Frontal cortex (tissue), 4 donors: ENCODE results near the gene EXOC4. TPM values are rescaled to one million over a fixed set of nuclear protein-coding genes. Genes with fewer than 3 reads are reported as not detected.
A peak's percentile ranks its signal among the peaks of the same experiment; 100 is the strongest.
"Not testable (repeated sequence)": the region's sequence is repeated elsewhere in the genome, so short reads cannot be mapped to it uniquely, and the experiment has no call there.

Experiments used
- DNase-seq, 2 donors: peaks; one replicate each; pipeline ENCODE4 v3.0.0; 2012; ENCODE audit warnings: low spot score in 2 of 2
- FAIRE-seq: peaks from 2 replicates; lab custom pipeline; 2012; peaks lifted over from hg19 to GRCh38; lab: Jason Lieb, UNC
- total RNA-seq: library from RNA; depleted of rRNA; stranded (reverse); fragments of >200 nt; gene quantifications from one replicate; pipeline ENCODE4 v1.2.3, GENCODE V29; 2014
- donor health status: control.
- donor health status: control.
- donor health status: control.

EXOC4 gene
- total RNA-seq, 1 donor from 2014 or later: 286 TPM

GRCh38 chr7:133274265-133274664 is 21.4 kb downstream of the EXOC4 start:
- DNase-seq (no peak), FAIRE-seq (no peak)

DNA sequence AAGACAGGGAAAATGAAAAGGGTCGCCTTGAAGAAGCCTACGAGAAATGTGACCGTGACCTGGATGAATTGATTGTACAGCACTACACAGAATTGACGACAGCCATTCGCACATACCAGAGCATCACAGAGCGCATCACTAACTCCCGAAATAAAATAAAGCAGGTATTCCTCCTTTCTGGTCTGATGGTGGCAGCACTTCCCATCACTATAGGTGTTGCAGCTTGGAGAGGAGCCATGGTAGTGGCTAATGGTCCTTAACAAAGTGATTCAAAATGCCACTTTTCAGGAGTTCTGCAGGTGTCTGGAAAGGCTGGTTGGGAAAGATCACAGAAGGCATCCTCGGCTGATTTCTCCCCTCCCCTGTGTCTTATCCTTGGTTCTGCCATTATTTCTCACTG is 22.1 kb downstream of the EXOC4 start:
- FAIRE-seq: no peak

DNA sequence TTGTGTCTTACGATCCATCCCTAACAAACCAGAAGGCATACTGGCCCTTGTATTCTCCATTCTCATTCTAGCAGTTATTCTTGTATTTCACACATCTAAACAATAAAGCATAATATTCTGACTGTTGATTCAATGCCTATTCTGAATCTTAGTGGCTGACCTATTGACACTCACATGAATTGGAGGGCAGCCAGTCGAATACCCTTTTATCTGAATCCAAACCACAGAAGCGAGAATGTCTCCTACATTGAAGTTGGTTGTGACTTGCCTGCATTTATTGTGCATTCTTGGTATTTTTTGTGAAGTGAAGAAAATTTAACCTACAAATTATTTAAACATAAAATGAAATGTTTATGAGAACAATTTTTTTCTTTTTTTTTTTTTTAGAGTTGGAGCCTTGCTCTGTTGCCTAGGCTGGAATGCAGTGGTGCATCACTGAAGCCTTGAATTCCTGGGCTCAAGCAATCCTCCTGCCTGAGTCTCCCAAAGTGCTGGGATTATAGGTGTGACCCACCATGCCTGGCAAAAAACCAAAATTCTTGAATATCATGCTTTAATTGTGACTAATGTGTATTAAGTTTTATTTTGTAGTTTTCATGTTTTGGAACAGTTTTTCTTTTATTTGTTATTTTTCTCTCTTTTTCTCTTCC is 22.7 kb downstream of the EXOC4 start:
- DNase-seq (no peak), FAIRE-seq (no peak)

More for the DNA sequence above, 22.1 kb downstream of the EXOC4 start:
- DNase-seq: no peak

- FAIRE-seq: not testable (repeated sequence)
Observed at GRCh38 chr7:133278975-133279374, 26.1 kb downstream of the EXOC4 start.

DNA sequence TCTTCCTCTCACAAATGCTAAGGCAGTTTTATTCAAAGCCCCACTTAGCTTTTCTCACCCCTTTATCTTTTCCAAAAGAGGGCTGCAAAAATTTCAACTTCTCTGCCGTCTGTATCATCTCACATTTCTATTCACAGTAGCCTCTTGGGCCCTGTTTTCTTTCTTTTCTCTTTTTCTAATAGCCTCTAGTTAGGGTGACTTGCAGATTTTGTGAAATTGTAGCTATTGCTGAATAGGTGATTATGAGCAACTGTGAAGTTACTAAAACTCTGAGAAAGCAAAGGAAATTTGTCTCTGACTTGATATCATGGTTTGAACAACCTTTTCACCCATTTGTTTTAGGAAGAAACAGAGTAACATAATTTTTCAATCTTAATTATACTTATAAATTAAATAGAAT is 29.2 kb downstream of the EXOC4 start:
- no peak for DNase-seq
- no peak for FAIRE-seq

More at GRCh38 chr7:133278975-133279374, 26.1 kb downstream of the EXOC4 start:
- not testable (repeated sequence) for DNase-seq

DNA sequence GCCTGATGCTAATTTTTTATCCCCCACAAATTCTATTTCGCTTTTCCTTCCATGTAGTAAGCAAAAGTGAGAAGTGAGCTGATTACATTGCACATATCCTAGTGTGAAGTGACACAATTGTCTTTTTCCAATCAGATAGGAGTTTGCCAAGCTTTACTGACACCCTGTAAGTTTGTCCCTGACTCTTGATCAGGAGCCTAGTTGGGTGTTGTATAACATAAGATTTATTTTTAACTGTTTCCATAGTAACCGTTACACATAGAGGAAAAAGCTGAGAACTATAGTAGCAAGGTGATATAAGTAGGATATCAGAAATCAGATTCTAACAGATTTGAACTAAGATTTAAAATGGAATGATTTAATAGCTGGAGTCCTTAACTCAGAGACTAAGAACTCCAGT is 31.2 kb downstream of the EXOC4 start:
- no peak for FAIRE-seq
- peak in 1 of 2 donors; percentile 15 for DNase-seq

DNA sequence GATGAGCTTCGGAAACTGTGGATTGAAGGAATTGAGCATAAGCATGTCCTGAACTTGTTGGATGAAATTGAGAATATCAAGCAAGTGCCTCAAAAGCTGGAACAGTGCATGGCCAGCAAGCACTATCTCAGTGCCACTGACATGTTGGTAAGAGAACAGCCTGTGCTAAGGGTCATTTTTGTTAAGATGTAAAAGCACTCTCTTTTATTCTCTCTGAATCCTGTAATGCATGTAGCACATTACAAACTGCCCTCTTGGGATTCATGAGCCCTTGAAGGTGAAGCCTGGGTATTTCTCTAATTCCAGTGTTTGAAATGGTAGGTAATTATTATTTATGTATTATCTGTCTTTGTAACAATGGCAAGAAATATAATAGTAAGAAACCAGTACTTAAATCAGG is 36.1 kb downstream of the EXOC4 start:
- FAIRE-seq (no peak), DNase-seq (no peak)

GRCh38 chr7:133290041-133290440 is 37.2 kb downstream of the EXOC4 start:
- DNase-seq (no peak), FAIRE-seq (no peak)

DNA sequence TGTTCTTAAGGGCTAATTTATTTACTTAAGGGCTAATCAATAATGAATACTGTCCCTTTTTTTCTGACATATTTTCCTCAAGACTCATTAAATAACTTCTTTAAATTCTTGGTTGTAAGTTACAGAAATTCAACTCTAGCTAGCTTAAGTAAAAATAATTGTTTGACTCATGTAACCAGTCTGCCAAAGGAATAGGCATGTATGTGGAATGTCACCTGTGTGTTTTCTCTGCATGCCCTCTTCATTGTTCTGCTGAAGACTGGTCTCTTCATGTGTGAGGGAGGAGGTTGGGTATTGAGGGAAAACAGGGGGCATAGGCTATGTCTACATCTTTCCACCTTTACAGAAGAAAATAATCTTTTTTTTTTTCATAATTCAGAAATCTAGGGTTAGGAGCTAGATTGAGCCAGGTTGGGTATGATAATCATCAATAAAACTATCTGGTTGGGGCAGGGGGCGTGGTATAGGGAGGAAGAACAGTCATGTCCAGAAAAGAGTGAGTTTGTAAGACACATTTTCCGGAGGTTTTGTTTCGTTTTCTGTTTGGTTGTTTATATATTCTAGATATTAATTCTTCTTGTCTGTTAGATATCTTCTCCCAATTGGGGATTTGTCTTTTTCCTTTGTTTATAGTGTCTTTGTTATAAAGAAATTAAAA is 37.9 kb downstream of the EXOC4 start:
- FAIRE-seq: no peak
- no peak for DNase-seq

DNA sequence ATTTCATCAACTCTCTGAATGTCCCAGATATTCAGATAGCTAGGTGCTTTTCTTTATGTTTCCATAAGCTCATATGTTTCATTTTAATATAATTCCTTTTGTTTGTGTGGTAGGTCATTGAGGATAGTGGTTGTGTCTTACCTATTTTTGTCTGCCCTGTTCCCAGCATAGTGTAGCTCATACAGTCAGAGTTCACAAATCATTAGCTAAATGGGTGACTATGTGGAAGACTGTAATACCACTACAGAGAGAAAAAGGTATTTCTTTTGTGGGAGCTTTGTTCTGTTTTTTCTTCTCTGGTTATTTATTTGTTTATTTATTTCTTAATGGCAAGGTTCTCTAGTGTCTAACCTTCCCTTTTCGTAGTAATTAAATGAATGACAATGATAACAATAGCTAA is 39.8 kb downstream of the EXOC4 start:
- DNase-seq (no peak), FAIRE-seq (no peak)

GRCh38 chr7:133293384-133294160 is 40.7 kb downstream of the EXOC4 start:
- FAIRE-seq: no peak
- no peak for DNase-seq

- FAIRE-seq (no peak), DNase-seq (no peak)
Observed at GRCh38 chr7:133294234-133294633, 41.4 kb downstream of the EXOC4 start.

DNA sequence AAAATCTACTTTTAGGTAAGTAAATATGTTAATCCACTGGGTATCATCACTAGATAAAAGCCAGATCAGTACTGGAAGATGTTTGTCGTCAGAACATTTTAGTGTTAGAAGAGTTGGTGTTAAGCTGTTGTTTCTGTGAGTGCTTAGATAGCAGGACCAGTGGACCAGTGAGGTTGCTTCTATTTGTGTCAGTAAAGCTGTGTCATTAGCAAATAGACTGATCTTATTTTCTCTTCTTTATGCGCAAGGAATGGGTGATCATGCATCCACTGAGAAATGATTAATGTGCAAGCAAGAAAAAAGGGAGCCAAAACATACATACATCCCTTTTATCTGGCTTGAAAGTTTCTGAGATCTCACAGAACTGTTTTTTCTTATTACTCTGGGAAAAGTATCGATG is 42.6 kb downstream of the EXOC4 start:
- FAIRE-seq (no peak), DNase-seq (no peak)

- DNase-seq (no peak), FAIRE-seq (no peak)
Observed at GRCh38 chr7:133297093-133297492, 44.2 kb downstream of the EXOC4 start.

DNA sequence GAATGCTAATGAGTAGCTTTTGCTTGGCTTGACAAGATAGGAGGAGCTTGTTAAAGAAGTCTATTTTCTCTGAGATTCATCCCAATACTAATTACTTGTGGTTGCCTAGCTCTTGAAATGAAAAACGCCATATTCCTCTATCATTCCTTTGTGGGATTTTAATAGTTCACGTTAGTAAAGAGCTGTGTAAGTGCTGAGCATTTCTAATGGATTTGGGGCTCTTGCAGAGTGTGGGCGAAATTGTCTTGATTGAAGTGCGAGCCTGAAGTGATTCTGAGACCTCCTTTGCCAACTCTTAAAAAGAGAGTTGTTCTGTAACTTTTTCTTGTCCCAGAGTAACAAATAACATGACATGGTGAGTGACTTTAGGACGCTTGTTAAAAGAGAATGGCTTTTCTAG is 45.2 kb downstream of the EXOC4 start:
- no peak for DNase-seq
- no peak for FAIRE-seq

DNA sequence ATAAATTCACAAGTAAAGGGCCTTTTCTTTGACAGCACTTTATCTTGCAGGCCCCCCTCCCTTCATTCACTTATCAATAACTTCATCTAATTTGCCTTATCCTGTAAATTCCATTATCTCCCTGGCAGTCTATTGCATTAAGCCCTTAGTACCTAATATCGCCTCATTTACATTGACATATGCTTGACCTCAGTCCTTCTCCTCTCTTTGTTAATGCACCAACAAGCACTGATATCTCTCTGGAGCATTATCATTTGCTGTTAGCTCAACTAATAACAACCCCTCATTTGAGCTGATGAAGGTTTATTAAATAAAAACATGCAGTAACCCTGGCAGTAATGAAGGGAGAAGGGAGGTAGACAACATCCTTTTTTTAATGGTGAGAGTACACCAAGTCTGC is 46.8 kb downstream of the EXOC4 start:
- DNase-seq (no peak), FAIRE-seq (no peak)

- FAIRE-seq (no peak), DNase-seq (no peak)
Observed at GRCh38 chr7:133300088-133300487, 47.2 kb downstream of the EXOC4 start.

DNA sequence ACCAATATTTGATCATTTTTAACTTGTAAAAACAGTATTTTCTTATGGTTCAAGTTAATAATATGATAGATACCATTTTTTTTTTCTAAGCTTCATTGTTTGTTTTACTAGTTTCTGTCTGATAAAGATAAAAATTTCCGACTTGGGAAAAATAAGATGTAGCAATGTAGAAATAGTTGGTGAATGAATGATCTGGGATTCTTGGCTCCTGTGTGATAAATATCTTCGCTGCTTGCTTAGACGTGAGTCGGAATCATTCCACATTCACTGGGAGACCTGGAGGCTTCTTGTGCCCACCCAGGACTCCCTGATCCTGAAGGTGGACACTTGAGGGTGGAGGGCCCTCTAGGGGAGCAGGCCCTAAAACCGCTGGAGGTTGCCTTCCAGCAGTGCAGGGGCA is 47.9 kb downstream of the EXOC4 start:
- FAIRE-seq (no peak), DNase-seq (no peak)

GRCh38 chr7:133301444-133301843 is 48.6 kb downstream of the EXOC4 start:
- no peak for FAIRE-seq
- DNase-seq: no peak

DNA sequence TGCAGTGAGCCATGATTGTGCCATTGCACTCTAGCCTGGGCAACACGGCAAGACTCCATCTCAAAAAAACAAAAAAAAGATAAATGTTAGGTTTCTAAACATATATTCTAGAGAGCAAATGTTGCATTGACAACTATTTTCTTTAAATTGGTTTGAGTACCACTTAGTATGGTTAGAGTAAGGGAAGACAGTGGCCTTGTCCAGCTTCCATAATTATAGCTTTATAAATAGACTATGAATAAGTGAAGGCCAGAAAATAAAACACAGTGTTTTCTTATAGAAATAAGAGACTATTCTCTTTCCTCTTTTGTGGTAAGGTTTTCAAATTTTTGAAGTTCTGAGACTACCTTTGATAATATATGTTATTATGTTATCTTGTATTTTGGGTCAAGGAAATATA is 50.5 kb downstream of the EXOC4 start:
- FAIRE-seq (no peak), DNase-seq (no peak)

- DNase-seq (no peak), FAIRE-seq (no peak)
Observed at GRCh38 chr7:133303931-133304330, 51.1 kb downstream of the EXOC4 start.
